Keratinocyte (primary cell): Measurements from ENCODE around the gene ZMIZ1. TPM values are rescaled to one million over a fixed set of nuclear protein-coding genes. Genes with fewer than 3 reads are reported as not detected.

Experiments used
- DNase-seq: peaks from one replicate; pipeline ENCODE4 v3.0.0-alpha.2; 2011; ENCODE audit warnings: low read depth, missing footprints, low spot score
- FAIRE-seq: peaks from 2 replicates; lab custom pipeline; 2011; peaks lifted over from hg19 to GRCh38; lab: Jason Lieb, UNC
- H2AFZ ChIP-seq: 2 replicates; pipeline ENCODE4 v1.6.0; 2012; ENCODE audit warnings: low read length, control low read depth, inconsistent platforms; ENCODE audit not compliant: control insufficient read depth
- H3K27ac ChIP-seq: 2 replicates; pipeline ENCODE4 v1.5.1; 2011; ENCODE audit warnings: low read length; ENCODE audit not compliant: control insufficient read depth, insufficient read depth
- H3K27me3 ChIP-seq: 3 replicates; pipeline ENCODE4 v1.6.0; 2011; ENCODE audit warnings: low read length; ENCODE audit not compliant: control insufficient read depth, insufficient read depth; ENCODE audit errors: extremely low read depth
- H3K36me3 ChIP-seq, 2 experiments: 2 replicates in 1 of 2; 3 replicates in 1 of 2; pipeline ENCODE4 v1.5.1; 2011; ENCODE audit warnings: low read length in 2 of 2, mild to moderate bottlenecking in 1 of 2; ENCODE audit not compliant: control insufficient read depth in 2 of 2, insufficient read depth in 2 of 2; ENCODE audit errors: extremely low read depth in 1 of 2
- H3K4me1 ChIP-seq: 3 replicates; pipeline ENCODE4 v1.5.1; 2011; ENCODE audit warnings: low read length; ENCODE audit not compliant: control insufficient read depth, insufficient read depth; ENCODE audit errors: extremely low read depth
- H3K4me2 ChIP-seq: 3 replicates; pipeline ENCODE4 v1.6.0; 2011; ENCODE audit warnings: low read depth, low read length; ENCODE audit not compliant: control insufficient read depth, insufficient read depth; ENCODE audit errors: extremely low read depth
- H3K4me3 ChIP-seq, 3 experiments: fragments of 200-600 bp in 1 of 3; sonication (generic) in 1 of 3; 2 replicates in 2 of 3; 3 replicates in 1 of 3; pipeline ENCODE4 v1.5.1; 2011 to 2016; ENCODE audit warnings: low read length in 3 of 3, mild to moderate bottlenecking in 3 of 3, control low read depth in 2 of 3, inconsistent platforms in 1 of 3, low read depth in 1 of 3, mixed read lengths in 1 of 3, mixed run types in 1 of 3, moderate library complexity in 1 of 3; ENCODE audit not compliant: control insufficient read depth in 2 of 3, insufficient read depth in 2 of 3; ENCODE audit errors: extremely low read depth in 1 of 3
- H3K79me2 ChIP-seq: 2 replicates; pipeline ENCODE4 v1.6.0; 2012; ENCODE audit warnings: low read length; ENCODE audit not compliant: control insufficient read depth, insufficient read depth
- H3K9ac ChIP-seq: 3 replicates; pipeline ENCODE4 v1.6.0; 2011; ENCODE audit warnings: low read length; ENCODE audit not compliant: control insufficient read depth, insufficient read depth; ENCODE audit errors: extremely low read depth
- H3K9me1 ChIP-seq: 3 replicates; pipeline ENCODE4 v1.6.0; 2011; ENCODE audit warnings: low read length; ENCODE audit not compliant: control insufficient read depth, insufficient read depth; ENCODE audit errors: extremely low read depth
- H3K9me3 ChIP-seq: 2 replicates; pipeline ENCODE4 v1.5.1; 2012; ENCODE audit warnings: low read depth, low read length; ENCODE audit not compliant: control insufficient read depth
- H4K20me1 ChIP-seq: 3 replicates; pipeline ENCODE4 v1.6.0; 2011; ENCODE audit warnings: low read length; ENCODE audit not compliant: control insufficient read depth, insufficient read depth; ENCODE audit errors: extremely low read depth
- CTCF ChIP-seq, 3 experiments: IDR thresholded peaks in 1 of 3; conservative IDR thresholded peaks in 1 of 3; optimal IDR thresholded peaks in 1 of 3; 2 replicates in 2 of 3; 3 replicates in 1 of 3; pipeline versions ENCODE3 to v1.5.1; 2011; ENCODE audit warnings: low read length in 3 of 3, mild to moderate bottlenecking in 3 of 3, moderate library complexity in 2 of 3, control low read depth in 1 of 3, inconsistent platforms in 1 of 3; ENCODE audit not compliant: insufficient read depth in 2 of 3; ENCODE audit errors: extremely low read depth in 1 of 3
- EZH2 ChIP-seq: IDR thresholded peaks from one replicate; pipeline ENCODE4 v1.6.1; 2012; ENCODE audit warnings: inconsistent platforms, mild to moderate bottlenecking, low read length, moderate library complexity
- dilution Hi-C: fragments of 300-500 bp; cut with MboI; formaldehyde crosslinking; loops from one replicate; pipeline ENCODE4 v1.7.0; 2020; ENCODE audit warnings: low sequenced_read_pairs; ENCODE audit not compliant: extremely low pct_ligation_motif_present
- polyA plus RNA-seq, 5 experiments: library from polyadenylated mRNA; depleted of rRNA in 3 of 5; stranded (reverse) in 3 of 5; stranded (forward) in 1 of 5; unstranded in 1 of 5; fragments of >200 nt; gene quantifications; 1 replicate in 1 of 5; 2 replicates in 3 of 5; 3 replicates in 1 of 5; pipeline versions ENCODE4 v1.2.1 to v1.2.3, GENCODE V29; 2011 to 2012; ENCODE audit warnings: missing spikeins in 2 of 5, low read depth in 1 of 5, low replicate concordance in 1 of 5

Gene ZMIZ1
- polyA plus RNA-seq, 1 donor (not counting 4 experiments of a cell fraction or from before 2014, with no cell fraction given): 1.8 TPM

GRCh38 chr10:79292026-79292766 is 223.4 kb downstream of the ZMIZ1 start:
- Histone ChIP-seq H3K9ac (no peak overlapping the region), H2AFZ (no peak overlapping the region), H3K27me3 (no peaks in the 10 kb centered on the region), H4K20me1 (no peaks in the 10 kb centered on the region), H3K27ac (no peak overlapping the region), H3K79me2 (no peaks in the 10 kb centered on the region), H3K9me1 (no peaks in the 10 kb centered on the region), H3K4me2 (no peak overlapping the region), H3K9me3 (no peaks in the 10 kb centered on the region), H3K4me3 (no peak overlapping the region), H3K4me1 (peaks cover 14% of the 10 kb centered on the region), H3K36me3 (peaks cover 8 to 12% of the 10 kb centered on the region in 2 experiments)
- TF ChIP-seq CTCF (optimal IDR thresholded peaks at IDR 0.05 in 1 of 3, IDR thresholded peaks at IDR 0.05 in 1 of 3, conservative IDR thresholded peaks at IDR 0.05 in 1 of 3; ENCODE audit: extremely low read depth in 1 of 3, insufficient read depth in 2 of 3, low read length in 3 of 3): no peak
- TF ChIP-seq EZH2: no peak
- dilution Hi-C loops: no loop called here
- DNase-seq (no peak), FAIRE-seq (no peak)

DNA sequence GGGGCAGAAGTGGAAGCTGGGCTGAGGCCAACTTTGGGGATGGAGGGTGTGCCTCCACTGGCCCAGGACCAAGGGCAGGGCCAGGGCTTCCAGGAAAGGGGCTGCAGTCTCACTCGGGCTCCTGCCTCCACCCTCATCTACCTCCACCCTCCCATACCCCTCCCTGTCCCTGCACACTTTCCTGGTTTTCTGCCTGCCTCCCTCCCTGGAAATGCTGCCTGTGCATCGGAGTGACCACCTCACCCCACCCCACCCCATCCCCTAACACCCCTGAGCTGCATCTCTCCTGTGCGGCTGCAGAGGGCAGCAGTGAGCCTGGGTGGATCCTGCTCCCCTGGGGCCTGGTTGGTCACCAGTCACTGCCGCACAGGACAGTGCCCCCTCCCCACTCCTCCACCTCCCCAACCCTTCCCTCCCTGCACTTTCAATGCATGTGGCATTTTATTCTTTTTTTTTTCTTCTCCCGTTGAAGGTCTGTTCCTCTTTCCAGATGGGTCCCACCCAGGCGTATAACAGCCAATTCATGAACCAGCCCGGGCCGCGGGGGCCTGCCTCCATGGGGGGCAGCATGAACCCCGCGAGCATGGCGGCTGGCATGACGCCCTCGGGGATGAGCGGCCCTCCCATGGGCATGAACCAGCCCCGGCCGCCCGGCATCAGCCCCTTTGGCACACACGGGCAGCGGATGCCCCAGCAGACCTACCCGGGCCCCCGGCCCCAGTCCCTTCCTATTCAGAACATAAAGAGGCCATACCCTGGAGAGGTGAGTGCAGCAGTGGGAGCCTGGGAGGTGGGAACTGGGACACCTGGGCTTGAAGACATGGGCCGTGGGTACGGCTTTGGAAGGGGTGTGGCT is 224.4 kb downstream of the ZMIZ1 start:
- H3K36me3 ChIP-seq: peaks cover 7 to 13% of the 10 kb centered on the region in 2 experiments
- TF ChIP-seq CTCF (optimal IDR thresholded peaks at IDR 0.05 in 1 of 3, IDR thresholded peaks at IDR 0.05 in 1 of 3, conservative IDR thresholded peaks at IDR 0.05 in 1 of 3; ENCODE audit: extremely low read depth in 1 of 3, insufficient read depth in 2 of 3, low read length in 3 of 3) (peak in 2 of 3 experiments; percentile 40 to 77), EZH2 (no peak)
- dilution Hi-C loops: no loop called here
- FAIRE-seq (no peak), DNase-seq (no peak)
- H3K4me3 ChIP-seq: no peak overlapping the region
- no peak overlapping the region for H3K4me2 ChIP-seq
- H3K9me3 ChIP-seq: no peaks in the 10 kb centered on the region
- no peaks in the 10 kb centered on the region for H4K20me1 ChIP-seq
- no peaks in the 10 kb centered on the region for H3K27me3 ChIP-seq
- H3K4me1 ChIP-seq: peaks cover 14% of the 10 kb centered on the region
- no peaks in the 10 kb centered on the region for H3K9me1 ChIP-seq
- H3K27ac ChIP-seq: no peak overlapping the region
- H3K9ac ChIP-seq: no peak overlapping the region
- no peaks in the 10 kb centered on the region for H3K79me2 ChIP-seq
- no peak overlapping the region for H2AFZ ChIP-seq
